Placental epithelial cell (primary cell): ENCODE measurements around the gene PAIP1. TPM values are rescaled to one million over a fixed set of nuclear protein-coding genes. Genes with fewer than 3 reads are reported as not detected.

Experiments
- total RNA-seq: library from RNA; depleted of rRNA; stranded (reverse); fragments of >200 nt; gene quantifications from 2 replicates; pipeline ENCODE4 v1.2.3, GENCODE V29; 2012

PAIP1 gene
- total RNA-seq = 63.6 and 110 TPM in 2 replicates

GRCh38 chr5:43556857-43557542, at the start of gene PAIP1:
PAIP1 (minus strand) TSS chr5:43557077; CDS start chr5:43556846, 231 bp downstream.

GRCh38 chr5:43602461-43603343, 45.8 kb upstream of the PAIP1 start, which contains the start of gene NNT:
NNT (plus strand) TSS chr5:43603180; CDS start chr5:43609196, 6,016 bp downstream.

GRCh38 chr5:43514816-43515677, 41.8 kb downstream of the PAIP1 start, which contains the start of gene C5orf34:
C5orf34 (minus strand) TSS chr5:43515148; CDS start chr5:43509339, 5,809 bp downstream.

GRCh38 chr5:43483298-43484105, 73.4 kb downstream of the PAIP1 start, which contains the start of gene TMEM267:
TMEM267 (minus strand) TSS chr5:43483865; CDS start chr5:43453969, 29,896 bp downstream.

Other genes with a start within 250 kb of the PAIP1 start
- gene HMGCS1, start 243.7 kb downstream of the PAIP1 start, total RNA-seq = 30.6 and 105 TPM in 2 replicates
- gene CCL28, start 144.7 kb downstream of the PAIP1 start, total RNA-seq = 2.0 and 2.2 TPM in 2 replicates
- 6.3 and 10.1 TPM in 2 replicates for gene TMEM267, start 73.2 kb downstream of the PAIP1 start, total RNA-seq
- gene C5orf34, start 41.9 kb downstream of the PAIP1 start, total RNA-seq = 1.4 and 3.5 TPM in 2 replicates
- gene NNT, start 46.1 kb upstream of the PAIP1 start, total RNA-seq = 67.6 and 78.9 TPM in 2 replicates